WTC11 (cell line): Measurements from ENCODE around the gene DHRS7B.

ENCODE experiments used
- ATF1 ChIP-seq: sonication (generic); formaldehyde crosslinking; IDR thresholded peaks from 2 replicates; pipeline ENCODE4 v1.8.1; 2023; ENCODE audit warnings: mild to moderate bottlenecking, moderate library complexity, missing genetic modification reagents
- ATF2 ChIP-seq: sonication (generic); formaldehyde crosslinking; IDR thresholded peaks from 2 replicates; pipeline ENCODE4 v1.8.1; 2022; ENCODE audit warnings: low read depth, missing genetic modification reagents, borderline replicate concordance
- CTCF ChIP-seq: fragments of 200-600 bp; IDR thresholded peaks from 2 replicates; pipeline ENCODE4 v1.8.0; 2022; ENCODE audit warnings: antibody characterized with exemption
- ESRRA ChIP-seq: sonication (generic); formaldehyde crosslinking; IDR thresholded peaks from 2 replicates; pipeline ENCODE4 v1.8.1; 2022; ENCODE audit warnings: mild to moderate bottlenecking, missing genetic modification reagents, borderline replicate concordance
- FOXJ3 ChIP-seq: sonication (generic); formaldehyde crosslinking; IDR thresholded peaks from 2 replicates; pipeline ENCODE4 v1.9.0; 2021; ENCODE audit warnings: missing genetic modification reagents, mild to moderate bottlenecking, borderline replicate concordance
- IRF1 ChIP-seq: sonication (generic); formaldehyde crosslinking; IDR thresholded peaks from 2 replicates; pipeline ENCODE4 v1.8.0; 2023; ENCODE audit warnings: missing genetic modification reagents
- IRF2 ChIP-seq: sonication (generic); formaldehyde crosslinking; IDR thresholded peaks from 2 replicates; pipeline ENCODE4 v1.8.0; 2022; ENCODE audit warnings: low read depth, missing genetic modification reagents, borderline replicate concordance
- MAX ChIP-seq: sonication (generic); formaldehyde crosslinking; IDR thresholded peaks from 2 replicates; pipeline ENCODE4 v1.8.0; 2022; ENCODE audit warnings: mild to moderate bottlenecking, missing genetic modification reagents
- ZNF232 ChIP-seq: sonication (generic); formaldehyde crosslinking; IDR thresholded peaks from 2 replicates; pipeline ENCODE4 v1.8.0; 2022; ENCODE audit warnings: mild to moderate bottlenecking, missing genetic modification reagents
- ZNF532 ChIP-seq: fragments of 250-450 bp; sonication (Bioruptor Pico); IDR thresholded peaks from 2 replicates; pipeline ENCODE4 v1.9.0; 2021; ENCODE audit warnings: mild to moderate bottlenecking, borderline replicate concordance
- TF ChIP-seq, protein P1 (sequence below): sonication (generic); formaldehyde crosslinking; IDR thresholded peaks from 2 replicates; pipeline ENCODE4 v1.8.0; 2022; ENCODE audit warnings: mild to moderate bottlenecking, missing genetic modification reagents

GRCh38 chr17:21240369-21241055 lies 113.7 kb downstream of the DHRS7B start:
- TF ChIP-seq CTCF (no peak), IRF1 (no peak), FOXJ3 (CRISPR knock-in tag) (no peak), ATF1 (no peak), ATF2 (CRISPR knock-in tag) (no peak), MAX (CRISPR knock-in tag) (no peak), ZNF232 (CRISPR knock-in tag) (no peak), ZNF532 (CRISPR knock-in tag) (no peak), ESRRA (CRISPR knock-in tag) (no peak), IRF2 (CRISPR knock-in tag) (no peak)
- TF ChIP-seq, protein P1, sequence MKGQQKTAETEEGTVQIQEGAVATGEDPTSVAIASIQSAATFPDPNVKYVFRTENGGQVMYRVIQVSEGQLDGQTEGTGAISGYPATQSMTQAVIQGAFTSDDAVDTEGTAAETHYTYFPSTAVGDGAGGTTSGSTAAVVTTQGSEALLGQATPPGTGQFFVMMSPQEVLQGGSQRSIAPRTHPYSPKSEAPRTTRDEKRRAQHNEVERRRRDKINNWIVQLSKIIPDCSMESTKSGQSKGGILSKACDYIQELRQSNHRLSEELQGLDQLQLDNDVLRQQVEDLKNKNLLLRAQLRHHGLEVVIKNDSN (CRISPR knock-in tag), result no peak
